Astrocyte (in vitro differentiated cells and primary cell): Measurements from ENCODE around the gene TBX2.

Experiments
- EZH2 ChIP-seq: IDR thresholded peaks from 2 replicates; pipeline ENCODE4 v1.6.1; 2012; ENCODE audit warnings: mild to moderate bottlenecking, low read length, inconsistent platforms; ENCODE audit not compliant: insufficient read depth
- TF ChIP-seq, protein P1 (sequence below): IDR thresholded peaks from 2 replicates; pipeline ENCODE4 v1.5.1; 2011; ENCODE audit warnings: low read depth, mild to moderate bottlenecking, inconsistent platforms, low read length, moderate library complexity; ENCODE audit not compliant: insufficient read depth

DNA sequence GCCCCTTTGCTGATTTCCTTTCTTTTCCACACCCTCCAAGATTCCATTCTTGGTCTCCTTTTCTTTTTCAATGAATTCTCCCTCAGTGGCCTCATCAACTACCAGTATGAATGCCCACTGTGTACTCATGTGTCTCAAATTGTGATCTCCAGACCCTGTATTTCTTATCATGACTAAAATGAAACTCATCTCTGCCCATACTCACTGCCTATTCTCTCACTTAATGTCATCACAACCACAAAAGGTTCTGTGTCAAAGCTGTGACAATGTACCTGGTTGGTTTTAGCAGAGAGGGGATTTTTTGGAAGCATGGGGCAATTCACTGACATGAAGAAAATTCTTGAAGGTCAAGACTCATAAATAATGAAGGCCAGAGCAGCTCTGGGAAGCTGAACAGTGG lies 41.1 kb downstream of the TBX2 start:
- TF ChIP-seq, protein P1, sequence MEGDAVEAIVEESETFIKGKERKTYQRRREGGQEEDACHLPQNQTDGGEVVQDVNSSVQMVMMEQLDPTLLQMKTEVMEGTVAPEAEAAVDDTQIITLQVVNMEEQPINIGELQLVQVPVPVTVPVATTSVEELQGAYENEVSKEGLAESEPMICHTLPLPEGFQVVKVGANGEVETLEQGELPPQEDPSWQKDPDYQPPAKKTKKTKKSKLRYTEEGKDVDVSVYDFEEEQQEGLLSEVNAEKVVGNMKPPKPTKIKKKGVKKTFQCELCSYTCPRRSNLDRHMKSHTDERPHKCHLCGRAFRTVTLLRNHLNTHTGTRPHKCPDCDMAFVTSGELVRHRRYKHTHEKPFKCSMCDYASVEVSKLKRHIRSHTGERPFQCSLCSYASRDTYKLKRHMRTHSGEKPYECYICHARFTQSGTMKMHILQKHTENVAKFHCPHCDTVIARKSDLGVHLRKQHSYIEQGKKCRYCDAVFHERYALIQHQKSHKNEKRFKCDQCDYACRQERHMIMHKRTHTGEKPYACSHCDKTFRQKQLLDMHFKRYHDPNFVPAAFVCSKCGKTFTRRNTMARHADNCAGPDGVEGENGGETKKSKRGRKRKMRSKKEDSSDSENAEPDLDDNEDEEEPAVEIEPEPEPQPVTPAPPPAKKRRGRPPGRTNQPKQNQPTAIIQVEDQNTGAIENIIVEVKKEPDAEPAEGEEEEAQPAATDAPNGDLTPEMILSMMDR = no peak
- no peak for TF ChIP-seq EZH2
